SK-N-SH (cell line): ENCODE results near the gene OBSCN. TPM values are rescaled to one million over a fixed set of nuclear protein-coding genes. Genes with fewer than 3 reads are reported as not detected.

Source experiments
- CTCF ChIA-PET: fragments of 300-600, 350-600 bp; formaldehyde crosslinking; extraction: SDS; loops from one replicate; lab custom pipeline; 2021; lab: Yijun Ruan, JAX
- POLR2A ChIA-PET: fragments of 350-600 bp; sonication (Branson Sonifier 250); formaldehyde crosslinking; extraction: SDS; loops from one replicate; lab custom pipeline; 2020; ENCODE audit warnings: antibody characterized with exemption, inconsistent platforms; lab: Yijun Ruan, JAX
- DNase-seq: peaks from one replicate; pipeline ENCODE4 v3.0.0; 2012
- H2AFZ ChIP-seq: fragments of 200-600 bp; sonication (generic); 2 replicates; pipeline ENCODE4 v1.8.1; 2016; ENCODE audit warnings: antibody characterized with exemption, mild to moderate bottlenecking, low read depth
- H3F3A ChIP-seq: fragments of 200-600 bp; sonication (generic); replicated peaks from 2 replicates; pipeline ENCODE3; 2016; ENCODE audit warnings: antibody characterized with exemption, mild to moderate bottlenecking; ENCODE audit not compliant: insufficient read depth
- H3K27ac ChIP-seq, 2 experiments: fragments of 200-500 bp in 1 of 2; fragments of 200-600 bp in 1 of 2; sonication (Bioruptor generic) in 1 of 2; sonication (generic), shearing (Covaris generic) in 1 of 2; 2 replicates each; pipeline versions ENCODE4 v1.5.1 to v1.6.1; 2014 to 2016; ENCODE audit warnings: low read depth in 2 of 2, inconsistent platforms in 1 of 2, low read length in 1 of 2, mild to moderate bottlenecking in 1 of 2, mixed read lengths in 1 of 2
- H3K27me3 ChIP-seq: fragments of 200-600 bp; sonication (generic), shearing (Covaris generic); 2 replicates; pipeline ENCODE4 v1.6.1; 2016; ENCODE audit warnings: mixed run types; ENCODE audit not compliant: insufficient read depth
- H3K36me3 ChIP-seq, 2 experiments: fragments of 200-500 bp in 1 of 2; fragments of 200-600 bp in 1 of 2; sonication (Bioruptor generic) in 1 of 2; sonication (generic) in 1 of 2; replicated peaks in 1 of 2; 2 replicates each; pipeline versions ENCODE3 to v1.5.1; 2014 to 2016; ENCODE audit warnings: low read length in 1 of 2, mild to moderate bottlenecking in 1 of 2; ENCODE audit not compliant: insufficient read depth in 2 of 2, control insufficient read depth in 1 of 2
- H3K4me1 ChIP-seq, 2 experiments: fragments of 200-500 bp in 1 of 2; fragments of 200-600 bp in 1 of 2; sonication (Bioruptor generic) in 1 of 2; sonication (generic), shearing (Covaris generic) in 1 of 2; 2 replicates each; pipeline versions ENCODE4 v1.5.1 to v1.6.1; 2014 to 2016; ENCODE audit warnings: low read depth in 1 of 2, low read length in 1 of 2, mixed run types in 1 of 2; ENCODE audit not compliant: insufficient read depth in 2 of 2, control insufficient read depth in 1 of 2
- H3K4me2 ChIP-seq: fragments of 200-600 bp; sonication (generic), shearing (Covaris generic); 2 replicates; pipeline ENCODE4 v1.6.1; 2017; ENCODE audit warnings: mixed run types
- H3K4me3 ChIP-seq, 2 experiments: fragments of 200-500 bp in 1 of 2; fragments of 200-600 bp in 1 of 2; sonication (Bioruptor generic) in 1 of 2; sonication (generic), shearing (Covaris generic) in 1 of 2; 2 replicates each; pipeline versions ENCODE4 v1.5.1 to v1.8.1; 2014 to 2016; ENCODE audit warnings: low read depth in 2 of 2, inconsistent platforms in 1 of 2, low read length in 1 of 2, mild to moderate bottlenecking in 1 of 2, mixed read lengths in 1 of 2, moderate library complexity in 1 of 2
- H3K79me2 ChIP-seq: fragments of 200-600 bp; sonication (generic); 2 replicates; pipeline ENCODE4 v1.8.1; 2017; ENCODE audit warnings: mild to moderate bottlenecking; ENCODE audit not compliant: insufficient read depth
- H3K9ac ChIP-seq: fragments of 200-600 bp; sonication (generic); 2 replicates; pipeline ENCODE4 v1.6.1; 2017; ENCODE audit warnings: mixed run types
- H3K9me2 ChIP-seq: fragments of 200-600 bp; sonication (generic); 2 replicates; pipeline ENCODE4 v1.6.1; 2017; ENCODE audit warnings: mixed run types
- H3K9me3 ChIP-seq: fragments of 200-600 bp; sonication (generic); 2 replicates; pipeline ENCODE4 v1.6.1; 2017; ENCODE audit warnings: mixed run types, mild to moderate bottlenecking, moderate library complexity
- H4K20me1 ChIP-seq: fragments of 200-600 bp; sonication (generic); 2 replicates; pipeline ENCODE4 v1.6.1; 2017; ENCODE audit warnings: mild to moderate bottlenecking, mixed run types; ENCODE audit not compliant: insufficient read depth
- CHD2 ChIP-seq: fragments of 150-350 bp; IDR thresholded peaks from 2 replicates; pipeline ENCODE4 v1.6.1; 2018; ENCODE audit warnings: low read length; ENCODE audit not compliant: partially characterized antibody
- CTCF ChIP-seq: fragments of 200-600 bp; sonication (generic); IDR thresholded peaks from 2 replicates; pipeline ENCODE4 v1.6.1; 2017; ENCODE audit warnings: antibody characterized with exemption, mild to moderate bottlenecking, moderate library complexity
- FOXJ3 ChIP-seq: sonication (generic); formaldehyde crosslinking; IDR thresholded peaks from 2 replicates; pipeline ENCODE4 v1.5.1; 2020; ENCODE audit warnings: mild to moderate bottlenecking, missing genetic modification reagents
- POLR2AphosphoS5 ChIP-seq: IDR thresholded peaks from 2 replicates; pipeline ENCODE4 v1.6.1; 2012; ENCODE audit warnings: low read depth, low read length
- RAD21 ChIP-seq: IDR thresholded peaks from 2 replicates; pipeline ENCODE4 v1.6.1; 2012; ENCODE audit warnings: mild to moderate bottlenecking, low read length
- YY1 ChIP-seq: IDR thresholded peaks from 2 replicates; pipeline ENCODE4 v1.4.0; 2012; ENCODE audit warnings: low read depth, mild to moderate bottlenecking
- WGBS: methylation state at CpG from one replicate; pipeline ENCODE4 v1.1.6; 2017; ENCODE audit warnings: low lambda C conversion rate; 5-methylcytosine and 5-hydroxymethylcytosine counted together
- polyA plus RNA-seq, 3 experiments: library from polyadenylated mRNA; depleted of rRNA; stranded (reverse); fragments of >200 nt; gene quantifications; 2 replicates each; pipeline ENCODE4 v1.2.3, GENCODE V29; 2012

Gene OBSCN
- polyA plus RNA-seq, 1 of the 3 experiments (the other 2 are of a cell fraction): 4.0 TPM

- Histone ChIP-seq H3K9ac (no peak overlapping the region), H3F3A (no peaks in the 10 kb centered on the region), H3K36me3 (peaks cover 0 to 47% of the 10 kb centered on the region in 2 experiments), H4K20me1 (peaks cover 9% of the 10 kb centered on the region; the same call in 1 of the 2 replicates)
- TF ChIP-seq YY1 (no peak), CTCF (peak; percentile 48)
- TF ChIP-seq, all 33 proteins: peak for 1
- POLR2A ChIA-PET: interaction anchor here (1.0 kb wide), 1 partner anchor 63 kb away, joined by 5 read pairs; no protein-coding TSS in a partner anchor
- Histone ChIP-seq H3K27me3 (no peaks in the 10 kb centered on the region), H3K4me1 (peaks cover 0 to 13% of the 10 kb centered on the region in 2 experiments; a peak in 1 of 4 replicates), H3K79me2 (no peaks in the 10 kb centered on the region), H2AFZ (no peak overlapping the region), H3K4me2 (no peak overlapping the region), H3K4me3 (no peak overlapping the region), H3K9me3 (no peaks in the 10 kb centered on the region), H3K27ac (no peak overlapping the region), H3K9me2 (no peaks in the 10 kb centered on the region)
- CTCF ChIA-PET: interaction anchor here (1.1 to 2.0 kb wide), 3 partner anchors 11 to 226 kb away, joined by 3 to 7 read pairs (median 4); no protein-coding TSS in a partner anchor
- DNase-seq: no peak
- WGBS: 94% methylated on average over 6 of the region's 8 CpGs
Measured at GRCh38 chr1:228393268-228393701, 185.4 kb downstream of the OBSCN start.

GRCh38 chr1:228393811-228394570, 186.1 kb downstream of the OBSCN start:
- no peaks in the 10 kb centered on the region for H3K9me3 ChIP-seq
- DNase-seq: no peak
- no peak overlapping the region for H3K9ac ChIP-seq
- no peak overlapping the region for H3K27ac ChIP-seq
- H3K27me3 ChIP-seq: no peaks in the 10 kb centered on the region
- H4K20me1 ChIP-seq: peaks cover 9% of the 10 kb centered on the region; the same call in 1 of the 2 replicates
- WGBS: 93% methylated on average over 5 of the region's 9 CpGs
- no peaks in the 10 kb centered on the region for H3K79me2 ChIP-seq
- H3K4me2 ChIP-seq: no peak overlapping the region
- H2AFZ ChIP-seq: no peak overlapping the region
- ChIA-PET CTCF (interaction anchor here (0.9 to 2.0 kb wide), 3 partner anchors 15 to 227 kb away, joined by 3 to 7 read pairs (median 4); no protein-coding TSS in a partner anchor), POLR2A (interaction anchor here (1.3 kb wide), 1 partner anchor 63 kb away, joined by 5 read pairs; a partner anchor contains a TSS)
- no peaks in the 10 kb centered on the region for H3F3A ChIP-seq
- TF ChIP-seq FOXJ3: no peak
- 0 out of 2 replicates have a peak, but pooled peaks have one; percentile 19 for TF ChIP-seq POLR2AphosphoS5
- TF ChIP-seq RAD21: no peak
- TF ChIP-seq CHD2: no peak
- H3K9me2 ChIP-seq: no peaks in the 10 kb centered on the region
- peaks cover 0 to 13% of the 10 kb centered on the region in 2 experiments; a peak in 1 of 4 replicates for H3K4me1 ChIP-seq
- no peak overlapping the region for H3K4me3 ChIP-seq
- peaks cover 0 to 51% of the 10 kb centered on the region in 2 experiments for H3K36me3 ChIP-seq
